Measurements from ENCODE around the gene ZMAT2.
A peak's percentile ranks its signal among the peaks of the same experiment; 100 is the strongest.
"Not testable (repeated sequence)": the region's sequence is repeated elsewhere in the genome, so short reads cannot be mapped to it uniquely, and the experiment has no call there.

Gene ZMAT2, protein sequence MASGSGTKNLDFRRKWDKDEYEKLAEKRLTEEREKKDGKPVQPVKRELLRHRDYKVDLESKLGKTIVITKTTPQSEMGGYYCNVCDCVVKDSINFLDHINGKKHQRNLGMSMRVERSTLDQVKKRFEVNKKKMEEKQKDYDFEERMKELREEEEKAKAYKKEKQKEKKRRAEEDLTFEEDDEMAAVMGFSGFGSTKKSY

DNA sequence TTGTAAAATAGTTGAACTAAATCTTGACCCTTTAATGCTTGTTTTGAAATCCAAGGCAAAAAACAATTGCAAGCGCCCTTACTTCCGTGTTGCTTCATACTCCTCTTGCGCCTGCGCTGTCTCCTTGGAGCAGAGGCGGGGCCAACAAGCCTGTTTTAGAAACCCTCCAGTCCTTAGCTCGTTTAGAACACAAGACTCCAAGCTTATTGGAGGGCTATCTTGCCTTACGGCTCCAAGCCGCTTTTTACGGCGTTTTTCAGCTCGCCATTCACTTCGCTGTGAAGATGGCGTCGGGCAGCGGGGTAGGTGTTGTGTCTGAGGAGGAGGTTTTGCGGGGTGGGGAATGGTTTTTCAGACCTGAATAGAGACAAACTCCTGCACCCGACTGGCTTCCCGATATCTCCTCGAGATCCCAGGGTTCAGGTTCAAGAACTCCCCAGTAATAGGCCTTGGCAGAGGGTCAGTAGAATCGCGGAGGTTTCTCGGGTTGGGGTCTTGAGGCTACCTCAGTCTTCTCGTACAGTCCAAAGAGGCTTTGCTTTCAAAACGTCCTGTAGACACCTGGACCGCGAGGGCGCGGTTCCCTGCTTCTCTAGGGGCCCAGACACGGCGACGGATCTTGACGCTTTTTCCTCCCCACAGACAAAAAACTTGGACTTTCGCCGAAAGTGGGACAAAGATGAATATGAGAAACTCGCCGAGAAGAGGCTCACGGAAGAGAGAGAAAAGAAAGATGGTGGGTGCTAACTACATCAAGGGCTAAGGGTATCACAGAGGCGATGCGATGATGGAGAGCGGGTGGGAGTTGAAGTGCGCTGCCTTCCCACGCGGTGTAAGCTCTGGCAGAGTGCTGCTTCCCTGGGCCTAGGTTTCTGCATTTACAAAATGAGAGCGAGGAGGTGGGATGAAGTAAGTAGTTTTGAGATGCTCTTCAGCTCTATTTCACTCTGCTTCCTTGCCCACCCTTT lies at the start of gene ZMAT2:
ZMAT2 (plus strand) TSS at position 271 of the 968 bp plus-strand sequence; CDS start at position 285, 14 bp downstream.
- peak; percentile 90 to 91 for DNase-seq

DNA sequence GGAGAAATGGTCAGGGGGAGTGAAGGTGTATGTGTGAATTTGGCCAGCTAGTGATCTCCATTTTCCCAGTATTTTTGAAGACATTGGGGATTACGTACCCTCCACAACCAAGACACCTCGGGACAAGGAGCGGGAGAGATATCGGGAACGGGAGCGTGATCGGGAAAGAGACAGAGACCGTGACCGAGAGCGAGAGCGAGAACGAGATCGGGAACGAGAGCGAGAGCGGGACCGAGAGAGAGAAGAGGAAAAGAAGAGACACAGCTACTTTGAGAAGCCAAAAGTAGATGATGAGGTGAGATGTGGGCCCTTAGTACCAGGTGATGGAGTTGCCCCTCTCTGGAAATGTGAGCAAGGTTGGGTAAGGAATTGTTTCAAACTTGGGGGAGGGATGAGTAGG lies 41.4 kb upstream of the ZMAT2 start:
- DNase-seq: no peak

DNA sequence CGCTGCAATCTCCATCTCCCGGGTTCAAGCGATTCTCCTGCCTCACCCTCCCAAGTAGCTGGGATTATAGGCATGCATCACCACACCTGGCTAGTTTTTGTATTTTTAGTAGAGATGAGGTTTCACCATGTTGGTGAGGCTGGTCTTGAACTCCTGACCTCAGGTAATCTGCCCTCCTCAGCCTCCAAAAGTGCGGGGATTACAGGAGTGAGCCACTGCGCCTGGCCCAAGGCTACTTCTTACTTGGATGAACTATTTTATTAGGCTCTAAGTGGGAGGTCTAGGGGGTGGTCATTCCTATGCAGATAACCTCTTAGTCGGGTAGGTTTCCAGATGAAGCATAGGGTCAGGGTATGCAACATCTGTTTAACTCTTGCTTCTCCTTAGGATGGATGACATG lies 39.9 kb upstream of the ZMAT2 start:
- not testable (repeated sequence) for DNase-seq

DNA sequence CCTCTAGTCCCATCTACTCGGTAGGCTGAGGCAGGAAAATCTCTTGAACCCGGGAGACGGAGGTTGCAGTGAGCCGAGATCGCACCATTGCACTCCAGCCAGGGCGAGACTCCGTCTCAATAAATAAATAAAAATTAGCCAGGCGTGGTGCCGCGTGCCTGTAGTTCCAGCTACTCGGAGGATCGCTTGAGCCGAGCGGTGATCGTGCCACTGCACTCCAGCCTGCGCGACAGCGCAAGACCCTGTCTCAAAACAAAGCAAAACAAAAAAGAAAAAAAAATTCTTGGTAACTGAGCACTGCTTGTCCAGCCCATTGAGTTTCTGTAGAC lies 36.3 kb upstream of the ZMAT2 start:
- no peak for DNase-seq

DNA sequence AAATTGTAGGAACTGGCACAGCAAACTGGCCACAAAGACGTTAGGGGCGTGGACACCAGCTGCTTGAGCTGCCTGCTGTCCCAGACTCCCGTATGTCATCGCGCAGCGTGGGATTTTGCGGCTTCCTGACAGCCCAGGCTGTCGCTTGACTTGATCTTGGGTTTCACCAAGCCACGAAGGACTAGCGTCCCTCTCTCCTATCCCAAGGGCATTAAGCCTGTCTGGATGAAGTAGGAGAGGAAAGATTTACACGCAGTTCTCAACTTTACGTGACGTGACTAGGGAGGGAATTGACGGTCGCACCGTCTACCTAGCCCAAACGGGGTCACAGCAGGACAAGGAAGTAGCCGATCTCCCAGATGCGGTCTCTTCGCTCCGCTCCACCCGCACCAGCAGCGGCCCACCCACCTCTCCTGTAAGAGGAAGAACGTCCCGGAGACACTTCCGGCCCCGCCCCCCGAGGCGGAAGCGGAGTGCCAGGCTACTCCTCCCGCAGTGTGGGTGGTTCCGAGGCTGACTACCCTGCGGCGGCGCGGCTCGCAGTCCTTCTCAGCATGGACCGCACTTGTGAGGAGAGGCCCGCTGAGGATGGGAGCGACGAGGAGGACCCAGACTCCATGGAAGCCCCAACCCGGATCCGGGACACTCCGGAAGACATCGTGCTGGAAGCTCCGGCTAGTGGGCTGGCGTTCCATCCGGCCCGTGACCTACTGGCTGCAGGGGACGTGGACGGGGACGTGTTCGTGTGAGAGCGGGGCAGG lies 35.7 kb upstream of the ZMAT2 start, which contains the start of gene WDR55:
WDR55 (plus strand) TSS at position 546 of the 761 bp plus-strand sequence; CDS start at position 555, 9 bp downstream.
- peak; percentile 94 for DNase-seq

DNA sequence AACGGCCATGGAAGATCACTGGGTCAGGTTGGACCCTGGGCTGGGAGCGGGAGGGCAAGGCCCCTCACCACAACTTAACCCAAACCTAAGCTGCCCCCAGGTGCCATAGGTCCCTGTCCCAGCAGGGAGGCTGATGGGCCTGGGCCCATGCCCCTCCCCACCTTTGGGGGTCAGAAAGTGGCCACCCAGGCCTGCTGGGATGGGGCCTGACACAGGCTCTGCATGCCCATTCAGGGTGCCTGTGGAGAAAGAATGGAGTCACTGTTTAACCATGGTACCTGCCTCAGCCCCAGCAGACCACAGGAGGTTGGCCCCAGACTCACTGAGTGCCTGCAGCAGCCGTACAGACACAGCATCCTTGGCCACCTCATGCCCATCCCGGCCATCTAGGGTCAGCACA lies 29.2 kb upstream of the ZMAT2 start:
- not testable (repeated sequence) for DNase-seq

DNA sequence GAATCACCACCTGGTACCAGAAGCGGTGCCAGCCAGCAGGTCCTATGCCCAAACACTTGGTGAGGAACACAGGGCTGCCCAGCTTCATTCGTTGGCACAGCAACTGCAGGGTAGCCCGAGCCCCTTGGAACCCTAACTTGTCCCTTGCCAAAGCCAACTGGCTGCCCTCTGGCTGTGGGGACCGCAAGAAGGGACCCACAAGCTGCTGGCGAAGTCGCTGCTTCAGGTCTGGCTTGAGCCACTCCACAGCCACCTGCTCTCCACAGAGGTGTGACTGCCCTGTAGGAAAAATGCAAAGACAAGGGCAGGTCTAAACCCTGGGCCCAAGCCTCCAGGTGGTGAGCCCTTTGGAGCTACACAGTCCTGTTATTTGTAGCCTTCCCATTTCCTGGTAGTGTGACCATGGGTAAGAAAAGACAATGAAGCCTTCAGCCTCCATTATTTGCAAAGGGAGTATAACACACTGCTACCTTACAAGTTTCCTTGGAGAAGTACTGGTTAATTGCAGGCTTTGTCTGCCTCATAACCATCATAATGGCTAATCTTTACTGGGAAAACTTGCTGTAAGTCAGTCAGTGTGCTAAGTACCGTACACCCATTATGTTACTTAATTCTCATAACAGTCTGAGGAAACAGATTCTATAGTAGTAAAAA lies 28.6 kb upstream of the ZMAT2 start:
- no peak for DNase-seq

DNA sequence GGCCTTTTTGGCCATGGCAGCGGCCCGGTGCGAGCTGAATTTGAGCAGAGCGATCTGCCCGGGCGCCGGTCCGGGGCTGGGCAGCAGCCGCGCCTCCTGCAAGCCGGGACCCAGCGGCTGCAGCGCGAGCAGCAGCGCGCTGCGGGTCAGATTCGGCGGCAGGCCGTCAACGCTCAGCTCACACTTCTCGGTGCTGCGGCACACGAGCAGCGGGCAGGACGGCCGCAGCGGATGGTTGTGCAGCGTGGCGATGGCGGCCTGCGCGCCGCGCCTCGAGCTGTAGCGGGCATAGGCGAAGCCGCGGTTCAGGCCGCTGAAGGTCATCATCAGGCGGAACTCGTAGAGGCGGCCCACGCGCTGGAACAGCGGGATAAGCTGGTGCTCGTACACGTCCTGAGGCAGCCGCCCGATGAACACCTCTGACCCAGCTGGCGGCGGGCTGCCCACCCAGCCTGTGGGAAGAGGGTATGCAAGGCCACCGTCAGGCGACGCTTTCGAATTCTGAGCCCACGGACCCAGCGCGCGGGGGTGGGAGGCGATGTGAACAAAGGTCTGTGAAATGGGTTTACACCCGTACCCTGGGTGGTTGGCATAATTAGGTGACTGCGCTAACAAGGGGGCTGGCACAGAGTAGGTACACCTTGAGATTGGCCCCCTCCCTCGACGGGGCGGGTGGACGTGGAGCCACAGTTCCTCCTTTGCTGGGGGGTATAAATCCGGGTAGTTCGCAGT lies 27.6 kb upstream of the ZMAT2 start:
- DNase-seq: no peak

DNA sequence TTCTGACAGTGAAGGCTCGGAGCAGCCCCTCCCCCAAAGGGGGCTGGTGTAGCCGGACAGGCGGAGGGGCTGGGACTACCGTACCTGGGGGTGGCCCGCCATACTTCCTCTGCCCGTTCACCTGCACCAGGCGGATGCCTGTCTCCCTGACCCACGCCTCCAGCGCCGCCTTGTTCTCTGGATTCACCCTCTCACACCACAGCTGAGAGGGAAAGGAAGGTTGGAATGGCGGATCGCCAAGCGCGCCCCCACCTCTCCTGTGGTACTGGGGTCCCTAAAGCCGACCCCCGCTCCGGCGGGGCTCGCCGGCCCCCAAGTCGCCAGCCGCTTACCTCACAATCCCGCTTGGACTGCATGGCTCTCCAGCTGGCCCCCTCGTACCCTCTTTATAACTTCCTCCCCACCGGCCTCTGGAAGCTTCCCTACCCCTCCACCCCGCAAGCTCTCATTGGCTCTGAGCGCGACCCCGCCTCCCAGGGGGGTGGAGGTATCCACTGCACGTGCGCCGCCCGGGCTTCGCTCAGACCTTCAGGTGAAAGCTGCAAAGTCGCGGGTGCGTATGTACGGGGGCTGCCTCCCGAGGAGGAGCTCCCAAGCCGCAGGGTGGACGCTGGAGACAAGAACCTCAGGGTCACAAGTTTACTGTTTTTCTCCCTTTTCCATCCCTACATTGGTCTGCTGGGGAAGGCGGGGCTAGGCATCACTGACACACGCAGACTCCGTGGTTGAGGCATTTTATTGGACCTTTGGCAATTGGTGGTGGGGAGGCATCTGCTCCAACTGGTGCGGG lies 26.9 kb upstream of the ZMAT2 start, which contains the start of gene DND1:
DND1 (minus strand) TSS at position 390 of the 790 bp plus-strand sequence; CDS start at position 356, 34 bp downstream.
- no peak for DNase-seq

DNA sequence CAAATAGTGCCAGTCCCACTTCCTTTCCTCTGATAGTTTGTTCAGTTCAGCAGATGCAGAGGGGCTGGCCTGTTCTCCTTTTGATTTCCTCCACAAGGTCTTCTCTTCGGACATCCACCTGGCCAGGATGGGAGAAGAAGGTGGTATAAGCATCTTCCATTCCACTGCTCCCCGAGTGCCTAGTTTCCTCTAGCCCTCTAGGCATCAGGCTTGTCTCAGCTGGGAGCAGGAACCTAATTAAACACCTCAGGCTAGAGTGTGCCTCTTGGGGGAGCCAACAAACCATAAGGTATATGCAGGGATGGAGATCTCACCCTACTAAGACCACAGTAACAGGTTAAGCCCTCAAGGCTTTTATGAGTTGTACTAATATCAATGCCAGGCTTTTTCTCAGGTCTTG lies 26.0 kb upstream of the ZMAT2 start:
- no peak for DNase-seq

DNA sequence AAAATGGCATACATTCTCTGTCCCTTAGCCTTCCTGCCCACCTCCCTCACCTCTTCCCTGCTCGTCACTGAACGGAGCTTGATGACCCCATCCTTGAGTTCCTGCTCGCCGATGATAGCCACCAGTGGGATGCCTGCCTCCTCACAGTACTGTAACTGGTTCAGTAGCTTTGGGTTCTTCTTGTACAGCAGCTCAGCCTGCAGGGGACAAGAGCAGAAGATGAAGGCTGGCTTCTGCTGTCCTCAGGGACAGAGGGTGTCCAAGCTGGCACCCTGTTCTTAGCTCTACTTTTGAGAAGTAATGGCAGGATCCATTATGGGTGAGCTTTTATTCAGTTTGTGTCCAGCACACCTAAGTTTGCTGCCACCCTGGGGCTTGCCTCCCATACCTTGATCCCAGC lies 25.6 kb upstream of the ZMAT2 start:
- no peak for DNase-seq

DNA sequence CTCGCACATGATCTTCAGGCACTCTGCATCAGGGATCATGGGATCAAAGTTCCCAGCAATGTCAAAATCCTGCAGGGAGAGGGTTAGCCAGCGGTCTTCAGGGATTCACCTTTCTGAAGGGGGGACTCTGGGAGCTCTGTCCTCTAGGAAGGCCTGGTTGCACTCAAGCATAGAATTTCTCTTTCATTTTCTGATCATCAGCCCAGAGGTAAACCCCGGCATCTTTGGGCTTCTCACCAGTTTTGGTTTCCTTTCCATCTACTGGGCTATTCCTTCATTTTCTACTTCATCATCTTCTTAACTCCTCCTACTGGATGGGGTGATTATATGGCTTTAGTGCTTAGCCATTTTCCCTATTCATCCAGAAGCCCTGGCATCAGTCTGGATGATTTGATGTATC lies 22.3 kb upstream of the ZMAT2 start:
- DNase-seq: no peak

DNA sequence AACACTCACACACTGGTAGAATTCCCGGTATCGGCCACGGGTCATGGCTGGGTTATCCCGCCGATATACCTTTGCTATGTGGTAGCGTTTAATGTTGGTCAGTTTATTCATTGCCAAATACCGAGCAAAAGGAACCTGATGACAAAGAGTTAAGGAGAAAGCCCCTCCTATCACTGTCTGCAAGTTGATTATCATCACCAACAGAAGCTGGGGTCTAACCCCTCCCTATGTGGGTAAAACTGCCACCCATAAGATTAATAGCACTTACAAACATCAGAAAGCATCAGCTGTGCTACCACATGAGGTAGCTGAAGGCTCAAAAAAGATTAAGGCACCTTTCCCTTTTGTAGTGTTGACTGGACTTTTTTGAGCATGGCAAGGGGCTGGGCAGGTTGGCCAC lies 21.3 kb upstream of the ZMAT2 start:
- no peak for DNase-seq

DNA sequence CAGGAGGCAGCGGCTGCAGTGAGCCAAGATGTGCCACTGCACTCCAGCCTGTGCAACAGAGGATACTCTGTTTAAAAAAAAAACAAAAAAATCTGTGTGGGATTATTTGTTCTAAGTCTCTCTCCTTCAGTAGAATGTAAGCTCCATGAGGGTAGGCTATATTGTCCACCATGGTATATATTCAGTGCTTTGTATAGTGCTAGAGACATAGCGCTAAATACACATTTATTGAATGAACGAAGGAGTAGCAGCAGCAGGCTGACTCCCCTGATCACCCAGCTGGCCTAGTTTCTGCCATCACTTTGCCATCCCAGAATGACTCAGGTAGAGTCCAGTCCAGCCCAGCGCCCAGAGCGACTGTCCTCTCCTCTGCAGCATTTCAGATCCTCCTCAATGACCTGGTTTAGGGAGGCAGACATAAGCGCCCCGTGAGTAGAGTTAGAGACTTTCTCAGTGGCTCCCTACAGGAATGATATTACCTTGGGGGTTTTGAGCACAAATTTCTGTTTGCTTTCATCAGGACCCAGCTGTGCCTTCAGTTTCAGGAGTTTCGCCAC lies 9.8 kb upstream of the ZMAT2 start:
- DNase-seq: no peak

DNA sequence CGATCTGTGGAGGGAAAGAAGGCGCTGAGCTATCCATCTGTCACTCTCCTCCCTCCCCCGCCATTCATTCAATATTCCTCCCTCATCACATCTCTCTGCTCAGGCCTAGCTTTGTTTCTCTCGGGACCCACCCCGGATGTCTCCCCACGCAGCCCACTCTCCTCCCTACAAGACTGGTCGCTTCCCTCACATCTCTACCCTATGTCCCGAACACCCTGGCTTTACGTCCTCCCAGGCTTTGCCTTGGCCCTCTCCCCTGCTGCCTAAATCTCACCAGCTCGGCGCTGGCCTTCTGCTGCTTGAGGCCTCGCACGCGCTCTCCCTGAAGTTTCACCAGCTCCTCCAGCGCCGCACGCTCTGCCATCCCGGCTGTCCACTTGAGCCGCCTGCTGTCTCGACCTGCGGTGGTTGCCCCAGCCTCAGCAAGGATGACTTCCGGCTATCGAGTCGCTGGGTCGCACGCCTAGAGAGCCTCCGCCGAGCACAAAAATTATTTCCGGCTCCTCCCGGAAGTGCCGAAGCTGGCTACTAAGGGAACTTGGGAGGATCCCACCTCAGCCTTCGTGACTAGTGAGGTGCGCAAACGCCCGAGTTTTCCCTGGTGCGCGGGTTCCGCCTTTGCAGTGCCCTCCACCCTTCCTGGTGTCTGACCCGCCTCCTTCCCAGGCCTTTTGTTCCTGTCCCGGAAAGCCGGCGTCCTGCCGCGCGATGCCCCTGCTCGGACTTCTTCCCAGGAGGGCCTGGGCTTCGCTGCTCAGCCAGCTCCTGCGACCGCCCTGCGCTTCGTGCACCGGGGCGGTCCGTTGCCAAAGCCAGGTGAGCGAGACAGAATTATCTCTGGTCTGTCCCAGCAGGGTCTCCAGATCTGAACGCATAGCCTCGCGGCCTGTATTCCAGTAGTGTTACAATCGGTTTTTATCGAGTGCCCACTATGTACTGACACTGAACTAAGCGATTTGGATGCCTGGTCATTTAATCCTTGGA lies 9.0 kb upstream of the ZMAT2 start, which contains the start of the genes HARS1 and HARS2:
HARS1 (minus strand) TSS at position 430 of the 984 bp plus-strand sequence; CDS start at position 364, 66 bp downstream.
HARS2 (plus strand) TSS at position 515 of the 984 bp plus-strand sequence; CDS start at position 709, 194 bp downstream.
- peak; percentile 64 to 71 for DNase-seq

DNA sequence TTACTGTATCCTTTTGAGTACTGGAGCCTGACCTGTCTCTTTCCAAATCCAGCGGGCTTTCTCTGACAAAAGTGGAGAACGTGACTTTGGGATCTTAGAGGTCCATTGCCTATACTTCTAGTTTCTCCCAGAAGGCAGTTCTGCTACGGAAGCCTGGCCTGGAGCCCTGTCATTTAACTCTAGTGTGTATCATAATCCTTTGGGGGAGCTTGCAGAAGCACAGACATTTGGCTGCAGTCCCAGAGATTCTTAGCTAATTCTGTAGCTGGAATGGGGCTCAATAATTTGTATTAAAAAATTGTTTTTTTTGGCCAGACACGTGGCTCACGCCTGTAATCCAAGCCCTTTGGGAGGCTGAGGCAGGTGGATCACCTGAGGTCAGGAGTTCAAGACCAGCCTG lies 6.0 kb upstream of the ZMAT2 start:
- no peak for DNase-seq

DNA sequence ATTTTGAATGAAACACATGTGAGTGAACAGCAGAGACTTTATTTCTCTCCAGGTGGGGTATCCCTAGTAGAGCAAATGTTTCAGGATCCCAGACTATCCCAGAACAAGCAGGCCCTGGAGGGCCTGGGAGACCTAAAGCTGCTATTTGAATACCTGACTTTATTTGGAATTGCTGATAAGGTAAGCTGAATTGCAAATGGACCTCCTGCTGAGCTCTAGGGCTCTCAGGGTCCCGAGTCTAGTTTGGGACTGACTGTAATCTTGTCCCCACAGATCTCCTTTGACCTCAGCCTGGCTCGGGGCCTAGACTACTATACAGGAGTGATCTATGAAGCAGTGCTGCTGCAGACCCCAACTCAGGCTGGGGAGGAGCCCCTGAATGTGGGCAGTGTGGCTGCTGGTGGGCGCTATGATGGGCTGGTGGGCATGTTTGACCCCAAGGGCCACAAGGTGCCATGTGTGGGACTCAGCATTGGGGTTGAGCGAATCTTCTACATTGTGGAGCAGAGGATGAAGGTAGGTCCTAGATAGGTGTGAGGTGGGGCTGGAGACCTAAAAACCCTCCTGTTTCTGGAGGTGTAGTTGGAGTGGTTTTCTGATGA lies 3.3 kb upstream of the ZMAT2 start:
- DNase-seq: no peak

DNA sequence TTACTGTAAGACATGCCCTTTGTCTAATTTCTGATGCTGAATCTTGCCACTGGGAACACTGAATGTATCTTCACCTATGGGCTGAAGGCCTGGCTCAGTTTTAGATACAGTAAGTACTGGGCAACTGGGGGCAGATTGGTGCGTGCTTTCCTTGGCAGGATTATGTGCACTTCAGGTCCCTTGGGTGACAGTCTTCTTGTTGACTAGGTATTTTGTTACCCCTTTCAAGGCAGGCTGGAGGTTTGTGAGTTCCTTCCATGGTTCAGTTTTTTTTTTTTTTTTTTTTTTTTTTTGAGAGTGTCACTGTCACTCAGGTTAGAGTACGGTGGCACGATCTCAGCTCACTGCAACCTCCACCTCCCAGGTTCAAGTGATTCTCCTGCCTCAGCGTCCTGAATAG lies 7.6 kb downstream of the ZMAT2 start:
- DNase-seq: no peak

DNA sequence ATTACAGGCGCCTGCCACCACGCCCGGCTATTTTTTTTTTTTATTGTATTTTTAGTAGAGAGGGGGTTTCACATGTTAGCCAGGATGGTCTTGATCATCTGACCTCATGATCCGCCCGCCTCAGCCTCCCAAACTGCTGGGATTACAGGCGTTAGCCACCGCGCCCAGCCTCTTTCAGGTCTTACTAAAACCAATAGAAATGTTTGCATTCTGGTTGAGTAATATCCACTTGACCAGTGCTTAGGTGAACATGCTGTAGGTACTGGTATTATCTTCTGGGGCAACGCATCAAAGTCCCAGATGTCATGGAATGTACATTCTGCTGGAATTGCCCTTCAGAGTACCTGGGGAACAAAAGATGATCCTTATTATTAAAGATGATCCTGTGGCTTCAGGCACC lies 8.5 kb downstream of the ZMAT2 start:
- not testable (repeated sequence) for DNase-seq

Data from activated CD4-positive, alpha-beta T cell treated with anti-CD3 and anti-CD28 coated beads, Interleukin-2, amount 50 U/mL, for 4 hours (primary cell).